HEK293 (cell line): ENCODE measurements around the gene WDR1.

ENCODE experiments used
- CTCF ChIA-PET: fragments of 350-600 bp; formaldehyde crosslinking; extraction: SDS; loops from one replicate; lab custom pipeline; 2021; ENCODE audit warnings: antibody characterized with exemption; lab: Yijun Ruan, JAX
- POLR2A ChIA-PET: fragments of 300-600 bp; formaldehyde crosslinking; extraction: SDS; loops from one replicate; lab custom pipeline; 2020; ENCODE audit warnings: antibody characterized with exemption, inconsistent platforms; lab: Yijun Ruan, JAX
- H3K27ac ChIP-seq: fragments of 200-500 bp; sonication (Bioruptor generic); 2 replicates; pipeline ENCODE4 v1.5.1; 2014; ENCODE audit warnings: low read depth, low read length, control low read depth, inconsistent platforms; ENCODE audit errors: extremely low read depth
- H3K36me3 ChIP-seq, 2 experiments: fragments of 200-500 bp in 1 of 2; sonication (Bioruptor generic) in 1 of 2; 1 replicate in 1 of 2; 2 replicates in 1 of 2; pipeline ENCODE4 v1.5.1; 2014 to 2017; ENCODE audit warnings: inconsistent platforms in 2 of 2, low read length in 2 of 2; ENCODE audit not compliant: control insufficient read depth in 2 of 2, insufficient read depth in 1 of 2
- H3K4me1 ChIP-seq: fragments of 200-500 bp; sonication (Bioruptor generic); 2 replicates; pipeline ENCODE4 v1.5.1; 2014; ENCODE audit warnings: mild to moderate bottlenecking, low read length, inconsistent platforms; ENCODE audit not compliant: control insufficient read depth, insufficient read depth
- H3K4me3 ChIP-seq: 2 replicates; pipeline ENCODE4 v1.5.1; 2011; ENCODE audit warnings: low read depth, mild to moderate bottlenecking, control low read depth, low read length, moderate library complexity
- H3K9me3 ChIP-seq: fragments of 200-500 bp; sonication (Bioruptor generic); 2 replicates; pipeline ENCODE4 v1.5.1; 2014; ENCODE audit warnings: low read depth, low read length, inconsistent platforms; ENCODE audit not compliant: control insufficient read depth, insufficient read depth
- FEZF1 ChIP-seq: fragments of 450-650 bp; formaldehyde crosslinking; IDR thresholded peaks from 2 replicates; pipeline ENCODE4 v1.5.1; 2016; ENCODE audit warnings: missing biosample characterization, missing genetic modification characterization
- GFI1B ChIP-seq: fragments of 450-650 bp; formaldehyde crosslinking; IDR thresholded peaks from 2 replicates; pipeline ENCODE4 v1.5.1; 2016; ENCODE audit warnings: missing biosample characterization, missing genetic modification characterization
- GLI4 ChIP-seq: fragments of 450-650 bp; formaldehyde crosslinking; IDR thresholded peaks from 2 replicates; pipeline ENCODE4 v1.5.1; 2016; ENCODE audit warnings: missing biosample characterization, missing genetic modification characterization
- IKZF3 ChIP-seq: fragments of 450-650 bp; IDR thresholded peaks from 2 replicates; pipeline ENCODE4 v1.5.0; 2018; ENCODE audit warnings: missing biosample characterization, mild to moderate bottlenecking, missing genetic modification characterization, moderate library complexity
- YY1 ChIP-seq: fragments of 450-650 bp; formaldehyde crosslinking; IDR thresholded peaks from 2 replicates; pipeline ENCODE4 v1.5.1; 2018; ENCODE audit warnings: missing biosample characterization, missing genetic modification characterization
- ZFP41 ChIP-seq: fragments of 450-650 bp; formaldehyde crosslinking; IDR thresholded peaks from 2 replicates; pipeline ENCODE4 v1.5.1; 2016; ENCODE audit warnings: missing biosample characterization, missing genetic modification characterization, borderline replicate concordance
- ZNF132 ChIP-seq: fragments of 450-650 bp; formaldehyde crosslinking; IDR thresholded peaks from 2 replicates; pipeline ENCODE4 v1.5.1; 2017; ENCODE audit warnings: missing biosample characterization, missing genetic modification characterization, borderline replicate concordance
- ZNF350 ChIP-seq: fragments of 450-650 bp; formaldehyde crosslinking; IDR thresholded peaks from 2 replicates; pipeline ENCODE4 v1.5.0; 2017; ENCODE audit warnings: missing biosample characterization, mild to moderate bottlenecking, missing genetic modification characterization
- ZNF423 ChIP-seq: fragments of 450-650 bp; formaldehyde crosslinking; IDR thresholded peaks from 2 replicates; pipeline ENCODE4 v1.5.1; 2016; ENCODE audit warnings: missing biosample characterization, missing genetic modification characterization
- ZNF768 ChIP-seq: fragments of 450-650 bp; formaldehyde crosslinking; IDR thresholded peaks from 2 replicates; pipeline ENCODE4 v1.5.1; 2018; ENCODE audit warnings: missing biosample characterization, mild to moderate bottlenecking, missing genetic modification characterization
- ZNF776 ChIP-seq: fragments of 450-650 bp; formaldehyde crosslinking; IDR thresholded peaks from 2 replicates; pipeline ENCODE4 v1.5.0; 2017; ENCODE audit warnings: missing biosample characterization, missing genetic modification characterization, borderline replicate concordance
- ZXDB ChIP-seq: fragments of 450-650 bp; formaldehyde crosslinking; IDR thresholded peaks from 2 replicates; pipeline ENCODE4 v1.5.1; 2016; ENCODE audit warnings: missing biosample characterization, missing genetic modification characterization
- TF ChIP-seq, protein P1 (sequence below): fragments of 450-650 bp; formaldehyde crosslinking; IDR thresholded peaks from 2 replicates; pipeline ENCODE4 v1.5.1; 2016; ENCODE audit warnings: missing biosample characterization, missing genetic modification characterization
- TF ChIP-seq, protein P2 (sequence below): fragments of 450-650 bp; formaldehyde crosslinking; IDR thresholded peaks from 2 replicates; pipeline ENCODE4 v1.5.1; 2016; ENCODE audit warnings: missing biosample characterization, missing genetic modification characterization, low read depth

Gene WDR1

DNA sequence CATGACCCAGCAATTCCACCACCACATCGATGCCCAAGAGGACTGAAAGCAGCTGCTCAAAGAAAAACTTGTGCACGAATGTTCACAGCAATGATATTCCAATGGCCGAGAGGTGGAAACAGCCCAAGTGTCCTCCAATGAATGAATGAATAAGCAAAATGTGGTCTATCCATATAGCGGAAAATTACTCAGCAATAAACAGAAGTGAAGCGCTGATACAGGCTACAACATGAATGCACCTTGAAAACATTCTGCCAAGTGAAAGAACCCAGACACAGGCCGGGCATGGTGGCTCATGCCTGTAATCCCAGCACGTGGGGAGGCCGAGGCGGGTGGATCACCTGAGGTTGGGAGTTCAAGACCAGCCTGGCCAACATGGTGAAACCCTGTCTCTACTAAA lies 90.1 kb downstream of the WDR1 start:
- H3K4me3 ChIP-seq = no peak overlapping the region
- no peaks in the 10 kb centered on the region for H3K36me3 ChIP-seq
- no peak overlapping the region for H3K27ac ChIP-seq
- no peaks in the 10 kb centered on the region for H3K9me3 ChIP-seq
- TF ChIP-seq GFI1B (no peak), ZNF350 (tag by site-specific recombination) (no peak)
- TF ChIP-seq, all 188 proteins: peak for 0
- no peaks in the 10 kb centered on the region for H3K4me1 ChIP-seq
- ChIA-PET POLR2A (no interaction called here), CTCF (interaction anchor here (1.5 kb wide), 1 partner anchor 10 kb away, joined by 7 read pairs; no protein-coding TSS in a partner anchor)

DNA sequence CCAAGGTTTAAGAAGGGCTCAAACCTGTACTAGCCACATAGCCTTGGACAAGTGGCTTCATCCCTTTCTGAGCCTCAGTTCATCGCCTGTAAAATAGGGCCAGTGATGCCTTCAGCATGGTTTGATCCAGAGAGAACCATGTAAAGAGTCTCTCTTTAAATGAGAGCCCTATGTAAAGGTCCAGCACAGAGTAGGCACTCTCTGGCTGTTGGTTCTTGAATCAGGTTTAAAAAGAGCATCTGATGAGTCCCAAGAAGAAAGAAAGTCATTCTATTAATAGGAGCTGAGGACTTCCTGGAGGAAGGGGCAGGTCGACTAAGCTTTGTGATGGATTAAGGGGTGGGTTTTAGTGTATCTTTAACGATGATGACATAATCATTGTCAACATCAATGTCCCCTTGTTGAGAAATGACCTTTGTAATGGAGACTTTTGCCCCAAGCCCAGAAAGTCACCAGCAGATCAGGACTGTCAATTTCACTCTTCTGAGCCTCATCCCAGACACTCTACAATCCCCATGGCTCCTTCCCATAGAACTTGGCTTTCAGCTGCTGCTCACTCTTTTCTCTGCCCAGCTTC lies 91.3 kb downstream of the WDR1 start:
- H3K9me3 ChIP-seq = no peaks in the 10 kb centered on the region

More for the DNA sequence above, 91.3 kb downstream of the WDR1 start:
- H3K27ac ChIP-seq = no peak overlapping the region
- H3K4me1 ChIP-seq = no peaks in the 10 kb centered on the region
- TF ChIP-seq, protein P1, sequence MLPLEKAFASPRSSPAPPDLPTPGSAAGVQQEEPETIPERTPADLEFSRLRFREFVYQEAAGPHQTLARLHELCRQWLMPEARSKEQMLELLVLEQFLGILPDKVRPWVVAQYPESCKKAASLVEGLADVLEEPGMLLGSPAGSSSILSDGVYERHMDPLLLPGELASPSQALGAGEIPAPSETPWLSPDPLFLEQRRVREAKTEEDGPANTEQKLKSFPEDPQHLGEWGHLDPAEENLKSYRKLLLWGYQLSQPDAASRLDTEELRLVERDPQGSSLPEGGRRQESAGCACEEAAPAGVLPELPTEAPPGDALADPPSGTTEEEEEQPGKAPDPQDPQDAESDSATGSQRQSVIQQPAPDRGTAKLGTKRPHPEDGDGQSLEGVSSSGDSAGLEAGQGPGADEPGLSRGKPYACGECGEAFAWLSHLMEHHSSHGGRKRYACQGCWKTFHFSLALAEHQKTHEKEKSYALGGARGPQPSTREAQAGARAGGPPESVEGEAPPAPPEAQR = no peak
- TF ChIP-seq GLI4 (tag by site-specific recombination) = no peak
- TF ChIP-seq ZFP41 (tag by site-specific recombination) = no peak
- no peak for TF ChIP-seq ZNF776 (tag by site-specific recombination)
- no peak for TF ChIP-seq FEZF1 (tag by site-specific recombination)
- TF ChIP-seq YY1 = no peak
- TF ChIP-seq ZNF768 (tag by site-specific recombination) = no peak
- TF ChIP-seq, protein P2, sequence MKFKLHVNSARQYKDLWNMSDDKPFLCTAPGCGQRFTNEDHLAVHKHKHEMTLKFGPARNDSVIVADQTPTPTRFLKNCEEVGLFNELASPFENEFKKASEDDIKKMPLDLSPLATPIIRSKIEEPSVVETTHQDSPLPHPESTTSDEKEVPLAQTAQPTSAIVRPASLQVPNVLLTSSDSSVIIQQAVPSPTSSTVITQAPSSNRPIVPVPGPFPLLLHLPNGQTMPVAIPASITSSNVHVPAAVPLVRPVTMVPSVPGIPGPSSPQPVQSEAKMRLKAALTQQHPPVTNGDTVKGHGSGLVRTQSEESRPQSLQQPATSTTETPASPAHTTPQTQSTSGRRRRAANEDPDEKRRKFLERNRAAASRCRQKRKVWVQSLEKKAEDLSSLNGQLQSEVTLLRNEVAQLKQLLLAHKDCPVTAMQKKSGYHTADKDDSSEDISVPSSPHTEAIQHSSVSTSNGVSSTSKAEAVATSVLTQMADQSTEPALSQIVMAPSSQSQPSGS (tag by site-specific recombination) = no peak
- TF ChIP-seq IKZF3 = no peak
- no peak for TF ChIP-seq GFI1B
- TF ChIP-seq ZNF132 (tag by site-specific recombination) = no peak
- TF ChIP-seq ZXDB (tag by site-specific recombination) = no peak
- TF ChIP-seq ZNF423 (tag by site-specific recombination) = no peak
- ChIA-PET CTCF (interaction anchor here (1.5 kb wide), 1 partner anchor 9 kb away, joined by 7 read pairs; no protein-coding TSS in a partner anchor), POLR2A (no interaction called here)
- H3K4me3 ChIP-seq = no peak overlapping the region
- no peaks in the 10 kb centered on the region for H3K36me3 ChIP-seq
